Parathyroid adenoma (tissue), 2 donors: ENCODE data around the gene CDC42BPA.

ENCODE experiments used
- H2AFZ ChIP-seq: fragments of 300-600 bp; sonication (generic); one replicate; pipeline ENCODE4 v1.7.0; 2017; ENCODE audit warnings: antibody characterized with exemption, mild to moderate bottlenecking
- H3K27ac ChIP-seq: fragments of 300-600 bp; sonication (generic); one replicate; pipeline ENCODE4 v1.7.0; 2017
- H3K27me3 ChIP-seq: fragments of 300-600 bp; sonication (generic); one replicate; pipeline ENCODE4 v1.7.0; 2017; ENCODE audit warnings: low read length; ENCODE audit not compliant: control insufficient read depth, insufficient read depth
- H3K36me3 ChIP-seq: fragments of 300-600 bp; sonication (generic); one replicate; pipeline ENCODE4 v1.7.0; 2017; ENCODE audit warnings: low read length; ENCODE audit not compliant: control insufficient read depth, insufficient read depth
- H3K4me1 ChIP-seq: fragments of 300-600 bp; sonication (generic); one replicate; pipeline ENCODE4 v1.7.0; 2017; ENCODE audit warnings: control low read depth
- H3K4me2 ChIP-seq: fragments of 300-600 bp; sonication (generic); one replicate; pipeline ENCODE4 v1.7.0; 2017; ENCODE audit warnings: low read length
- H3K4me3 ChIP-seq: fragments of 300-600 bp; sonication (generic); one replicate; pipeline ENCODE4 v1.7.0; 2017; ENCODE audit warnings: low read depth, low read length
- H3K79me2 ChIP-seq: fragments of 300-600 bp; sonication (generic); one replicate; pipeline ENCODE4 v1.7.0; 2017; ENCODE audit warnings: control low read depth
- H3K9ac ChIP-seq: fragments of 300-600 bp; sonication (generic); one replicate; pipeline ENCODE4 v1.7.0; 2017; ENCODE audit warnings: mild to moderate bottlenecking
- H3K9me3 ChIP-seq: fragments of 300-600 bp; sonication (generic); one replicate; pipeline ENCODE4 v1.7.0; 2017; ENCODE audit warnings: low read length; ENCODE audit not compliant: control insufficient read depth
- TF ChIP-seq, protein P1 (sequence below): fragments of 300-600 bp; sonication (generic); IDR thresholded peaks from one replicate; pipeline ENCODE4 v1.7.0; 2017; ENCODE audit warnings: antibody characterized with exemption, mild to moderate bottlenecking
- donor health status: primary hyperparathyroidism.

The CDC42BPA gene

DNA sequence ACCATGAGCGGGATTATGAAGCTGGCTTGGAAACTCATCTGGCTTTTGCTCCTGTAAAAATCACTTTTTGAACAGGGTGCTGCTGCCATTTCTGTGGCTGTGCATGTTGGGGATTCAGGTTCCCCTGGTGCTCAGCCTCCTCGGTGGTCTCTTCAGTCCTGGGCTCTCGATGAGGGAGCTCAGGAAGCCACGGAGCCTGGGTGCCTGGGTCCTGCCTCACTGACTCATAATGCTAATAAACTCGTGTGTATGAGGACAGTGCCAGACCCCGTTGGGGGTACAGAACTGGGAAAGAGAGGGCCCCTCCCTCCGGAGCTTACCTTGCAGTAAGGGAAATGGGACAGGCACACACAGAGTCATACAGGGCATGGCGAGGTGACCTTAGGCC lies 372.4 kb downstream of the CDC42BPA start:
- H3K9me3 ChIP-seq, result no peaks in the 10 kb centered on the region
- H3K79me2 ChIP-seq, result peaks cover 38% of the 10 kb centered on the region
- H3K27ac ChIP-seq, result no peak overlapping the region
- no peak overlapping the region for H3K4me2 ChIP-seq
- no peak overlapping the region for H3K4me3 ChIP-seq
- no peaks in the 10 kb centered on the region for H3K27me3 ChIP-seq
- peaks cover 7% of the 10 kb centered on the region for H3K4me1 ChIP-seq
- TF ChIP-seq, protein P1, sequence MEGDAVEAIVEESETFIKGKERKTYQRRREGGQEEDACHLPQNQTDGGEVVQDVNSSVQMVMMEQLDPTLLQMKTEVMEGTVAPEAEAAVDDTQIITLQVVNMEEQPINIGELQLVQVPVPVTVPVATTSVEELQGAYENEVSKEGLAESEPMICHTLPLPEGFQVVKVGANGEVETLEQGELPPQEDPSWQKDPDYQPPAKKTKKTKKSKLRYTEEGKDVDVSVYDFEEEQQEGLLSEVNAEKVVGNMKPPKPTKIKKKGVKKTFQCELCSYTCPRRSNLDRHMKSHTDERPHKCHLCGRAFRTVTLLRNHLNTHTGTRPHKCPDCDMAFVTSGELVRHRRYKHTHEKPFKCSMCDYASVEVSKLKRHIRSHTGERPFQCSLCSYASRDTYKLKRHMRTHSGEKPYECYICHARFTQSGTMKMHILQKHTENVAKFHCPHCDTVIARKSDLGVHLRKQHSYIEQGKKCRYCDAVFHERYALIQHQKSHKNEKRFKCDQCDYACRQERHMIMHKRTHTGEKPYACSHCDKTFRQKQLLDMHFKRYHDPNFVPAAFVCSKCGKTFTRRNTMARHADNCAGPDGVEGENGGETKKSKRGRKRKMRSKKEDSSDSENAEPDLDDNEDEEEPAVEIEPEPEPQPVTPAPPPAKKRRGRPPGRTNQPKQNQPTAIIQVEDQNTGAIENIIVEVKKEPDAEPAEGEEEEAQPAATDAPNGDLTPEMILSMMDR, result no peak
- no peak overlapping the region for H2AFZ ChIP-seq
- H3K36me3 ChIP-seq, result no peaks in the 10 kb centered on the region
- H3K9ac ChIP-seq, result no peak overlapping the region

DNA sequence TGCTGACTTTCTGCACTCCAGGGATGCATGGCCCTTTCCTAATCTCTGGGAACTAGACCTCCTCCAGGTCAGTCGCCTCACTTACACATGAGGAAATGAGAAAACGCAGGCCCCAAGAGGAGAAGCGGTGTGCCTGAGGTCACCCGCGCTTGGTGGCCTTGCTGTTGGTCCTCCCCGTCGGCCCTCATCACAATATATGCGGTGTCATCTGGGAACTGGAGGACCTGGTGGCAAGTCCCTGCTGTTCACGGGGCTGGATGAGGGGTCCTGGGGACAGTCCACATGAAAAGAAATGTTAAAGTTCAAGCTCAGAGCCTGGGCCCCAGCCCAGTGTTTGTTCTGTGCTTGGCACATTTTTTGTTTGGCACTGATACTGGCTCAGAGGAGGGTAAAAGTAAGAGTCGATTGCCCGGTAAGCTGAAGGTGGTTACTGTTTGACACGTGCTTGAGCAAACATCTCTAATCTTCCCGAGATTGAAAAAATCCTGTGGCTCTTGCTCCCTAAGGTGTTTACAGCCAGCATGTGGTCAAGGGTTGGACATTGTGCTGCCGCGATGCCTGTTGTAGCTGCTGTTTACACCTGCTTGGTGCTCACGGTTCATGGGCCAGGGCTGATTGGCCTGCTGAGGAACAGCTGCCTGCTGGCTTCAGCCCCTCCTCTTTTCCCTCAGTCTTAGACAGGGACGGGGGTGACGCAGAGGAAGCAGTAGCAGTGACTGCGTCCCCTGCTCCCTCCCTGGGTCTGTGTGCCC lies 373.0 kb downstream of the CDC42BPA start:
- Histone ChIP-seq H3K4me1 (peaks cover 9% of the 10 kb centered on the region), H3K79me2 (peaks cover 44% of the 10 kb centered on the region), H3K4me3 (no peak overlapping the region), H3K27me3 (no peaks in the 10 kb centered on the region), H3K9ac (no peak overlapping the region), H2AFZ (peak overlapping the region; percentile 46), H3K9me3 (no peaks in the 10 kb centered on the region), H3K36me3 (no peaks in the 10 kb centered on the region), H3K4me2 (peak overlapping the region; percentile 18), H3K27ac (peak overlapping the region; percentile 32)
- TF ChIP-seq, protein P1, result no peak

DNA sequence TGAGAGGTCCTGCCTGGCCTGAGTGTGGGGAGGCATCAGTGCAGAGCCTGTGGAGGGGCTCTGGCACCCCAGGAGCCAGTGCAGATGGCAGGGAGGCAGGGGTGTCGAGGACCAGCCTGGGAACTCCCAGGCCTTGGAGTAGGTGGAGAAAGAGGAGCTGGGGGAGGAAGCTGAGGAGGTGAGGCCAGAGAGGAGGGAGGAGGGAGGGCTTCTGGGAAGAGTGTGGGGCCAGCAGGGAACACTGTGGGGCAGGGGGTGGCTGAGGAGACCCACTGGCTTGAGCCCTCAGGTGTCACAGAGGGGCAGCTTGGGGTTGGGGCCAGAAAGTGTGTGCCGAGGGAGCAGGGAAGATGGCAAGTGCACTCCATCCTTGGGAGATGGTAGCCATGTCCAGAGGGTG lies 374.4 kb downstream of the CDC42BPA start:
- H3K9me3 ChIP-seq, result no peaks in the 10 kb centered on the region
- TF ChIP-seq, protein P1, result no peak
- H3K36me3 ChIP-seq, result no peaks in the 10 kb centered on the region
- no peak overlapping the region for H2AFZ ChIP-seq
- no peak overlapping the region for H3K27ac ChIP-seq
- peaks cover 43% of the 10 kb centered on the region for H3K79me2 ChIP-seq
- no peak overlapping the region for H3K4me2 ChIP-seq
- no peaks in the 10 kb centered on the region for H3K27me3 ChIP-seq
- peaks cover 9% of the 10 kb centered on the region for H3K4me1 ChIP-seq
- no peak overlapping the region for H3K9ac ChIP-seq
- no peak overlapping the region for H3K4me3 ChIP-seq

DNA sequence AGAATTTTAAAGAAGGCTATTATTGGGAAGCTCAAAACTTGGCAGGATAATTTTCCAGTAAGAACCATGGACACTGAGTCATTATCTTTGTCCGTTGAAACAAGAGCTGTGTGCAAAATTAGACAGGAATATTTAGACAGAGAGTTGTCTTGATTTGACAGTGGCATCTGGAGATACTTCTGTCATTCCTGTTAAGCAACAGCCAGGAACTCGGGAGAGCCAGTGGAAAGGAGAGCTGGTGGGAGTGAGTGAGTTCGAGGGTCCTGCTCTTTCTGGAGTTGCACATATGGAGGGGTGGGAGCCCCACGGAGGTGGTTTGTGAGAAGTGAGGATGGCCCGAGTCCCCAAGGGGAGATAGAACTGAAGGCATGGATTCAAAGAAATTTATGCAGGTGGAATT lies 375.1 kb downstream of the CDC42BPA start:
- H3K9ac ChIP-seq, result no peak overlapping the region
- H2AFZ ChIP-seq, result no peak overlapping the region
- no peak overlapping the region for H3K4me2 ChIP-seq
- H3K79me2 ChIP-seq, result peaks cover 39% of the 10 kb centered on the region
- TF ChIP-seq, protein P1, result no peak
- peaks cover 9% of the 10 kb centered on the region for H3K4me1 ChIP-seq
- no peaks in the 10 kb centered on the region for H3K9me3 ChIP-seq
- no peak overlapping the region for H3K27ac ChIP-seq
- no peaks in the 10 kb centered on the region for H3K27me3 ChIP-seq
- H3K36me3 ChIP-seq, result no peaks in the 10 kb centered on the region
- no peak overlapping the region for H3K4me3 ChIP-seq

DNA sequence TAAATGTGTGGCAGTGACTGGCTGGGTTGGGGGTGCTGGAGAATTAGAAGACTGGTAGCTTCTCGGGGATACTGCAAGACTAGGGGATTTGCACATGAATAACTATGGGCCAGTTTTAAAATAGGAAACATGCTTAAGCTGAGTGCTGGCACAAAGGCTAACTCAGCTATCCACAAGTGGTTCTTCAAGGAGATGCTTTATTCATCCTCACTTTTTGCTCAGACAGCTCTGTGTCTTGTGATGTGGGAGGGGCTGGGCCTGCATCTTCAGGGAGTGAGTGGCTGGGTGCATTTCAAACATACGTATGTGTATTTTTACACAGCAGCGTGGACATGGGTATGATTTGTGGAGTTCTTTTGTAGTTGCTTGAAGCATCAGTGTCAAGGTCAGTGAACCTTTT lies 375.9 kb downstream of the CDC42BPA start:
- no peak overlapping the region for H3K4me2 ChIP-seq
- no peak overlapping the region for H2AFZ ChIP-seq
- H3K36me3 ChIP-seq, result no peaks in the 10 kb centered on the region
- no peak overlapping the region for H3K9ac ChIP-seq
- H3K9me3 ChIP-seq, result no peaks in the 10 kb centered on the region
- no peak overlapping the region for H3K4me3 ChIP-seq
- no peaks in the 10 kb centered on the region for H3K27me3 ChIP-seq
- TF ChIP-seq, protein P1, result no peak
- H3K4me1 ChIP-seq, result peaks cover 9% of the 10 kb centered on the region
- H3K27ac ChIP-seq, result no peak overlapping the region
- peaks cover 36% of the 10 kb centered on the region for H3K79me2 ChIP-seq
